Measurements from ENCODE around the gene CCDC60.
A peak's percentile ranks its signal among the peaks of the same experiment; 100 is the strongest.

- peak; percentile 63 to 80 for TF ChIP-seq CTCF (conservative IDR thresholded peaks at IDR 0.05 in 1 of 2, IDR thresholded peaks at IDR 0.05 in 1 of 2; ENCODE audit: extremely low read depth in 1 of 2, insufficient read depth in 1 of 2, low read depth in 1 of 2, low read length in 2 of 2)
- TF ChIP-seq EZH2 (IDR thresholded peaks at IDR 0.05; ENCODE audit: borderline replicate concordance, low read length): no peak
Observed at GRCh38 chr12:119544765-119545625, 210.5 kb downstream of the CCDC60 start.

Measured in mammary epithelial cell (primary cell).